Natural killer cell (primary cell): Measurements from ENCODE around the gene HS6ST2. TPM values are rescaled to one million over a fixed set of nuclear protein-coding genes. Genes with fewer than 3 reads are reported as not detected.

Experiments used
- ATAC-seq, 3 donors: fragments of 150-1000 bp in 2 of 3; fragments of 200-7000 bp in 1 of 3; cut with Tn5 transposase; 1 replicate in 1 of 3; 2 replicates in 2 of 3; pipeline ENCODE4 v1.10.0; 2021; ENCODE audit warnings: mild to moderate bottlenecking in 2 of 3, moderate library complexity in 2 of 3
- DNase-seq, 2 donors: peaks; one replicate each; pipeline versions ENCODE4 v3.0.0 to v3.0.0-alpha.2; 2013 to 2021; ENCODE audit warnings: mixed read lengths in 1 of 2
- H3K27ac ChIP-seq: one replicate; pipeline ENCODE4 v1.5.1; 2013; ENCODE audit warnings: mild to moderate bottlenecking, low read length
- H3K27me3 ChIP-seq: one replicate; pipeline ENCODE4 v1.6.1; 2013; ENCODE audit warnings: low read length; ENCODE audit not compliant: control insufficient read depth, insufficient read depth
- H3K36me3 ChIP-seq: one replicate; pipeline ENCODE4 v1.6.1; 2013; ENCODE audit warnings: low read length; ENCODE audit not compliant: control insufficient read depth, insufficient read depth
- H3K4me1 ChIP-seq: one replicate; pipeline ENCODE4 v1.6.1; 2013; ENCODE audit warnings: low read length; ENCODE audit not compliant: control insufficient read depth, insufficient read depth
- H3K4me3 ChIP-seq: one replicate; pipeline ENCODE4 v1.5.1; 2013; ENCODE audit warnings: low read length
- H3K9me3 ChIP-seq: one replicate; pipeline ENCODE4 v1.6.1; 2013; ENCODE audit warnings: low read length; ENCODE audit not compliant: control insufficient read depth, insufficient read depth
- H3K27ac Mint-ChIP-seq, 2 donors: one replicate each; pipeline ENCODE4 v1.8.0; 2022; ENCODE audit warnings: mild to moderate bottlenecking in 2 of 2, mixed read lengths in 2 of 2, moderate library complexity in 1 of 2
- H3K27me3 Mint-ChIP-seq, 2 donors: one replicate each; pipeline ENCODE4 v1.8.0; 2022; ENCODE audit warnings: low read depth in 2 of 2, mixed read lengths in 2 of 2
- H3K36me3 Mint-ChIP-seq: one replicate; pipeline ENCODE4 v1.8.0; 2022; ENCODE audit warnings: mixed read lengths
- H3K4me1 Mint-ChIP-seq, 2 donors: one replicate each; pipeline ENCODE4 v1.8.0; 2022; ENCODE audit warnings: mixed read lengths in 2 of 2
- H3K4me3 Mint-ChIP-seq: one replicate; pipeline ENCODE4 v1.8.0; 2022; ENCODE audit warnings: mild to moderate bottlenecking, moderate library complexity, mixed read lengths
- H3K9me3 Mint-ChIP-seq, 2 donors: one replicate each; pipeline ENCODE4 v1.8.0; 2022; ENCODE audit warnings: mixed read lengths in 2 of 2
- CTCF ChIP-seq: fragments of 200-600 bp; IDR thresholded peaks from one replicate; pipeline ENCODE4 v1.8.0; 2022; ENCODE audit warnings: antibody characterized with exemption
- WGBS: methylation state at CpG from one replicate; pipeline ENCODE4 v1.1.7; 2013; ENCODE audit warnings: missing lambda C conversion rate; ENCODE audit not compliant: insufficient coverage; 5-methylcytosine and 5-hydroxymethylcytosine counted together
- intact Hi-C: fragments of 100-400 bp; cut with micrococcal nuclease; formaldehyde crosslinking; loops from one replicate; pipeline ENCODE4 v1.14.2; 2022
- total RNA-seq, 4 donors: library from RNA; stranded (reverse); fragments of 120-200 nt in 1 of 4; gene quantifications; one replicate each; pipeline versions ENCODE4 v1.2.3 to v1.2.4, GENCODE V29; 2013 to 2022

HS6ST2 gene
- total RNA-seq, 3 donors from 2014 or later (not counting 1 experiment from before 2014, with no cell fraction given) = not detected

DNA sequence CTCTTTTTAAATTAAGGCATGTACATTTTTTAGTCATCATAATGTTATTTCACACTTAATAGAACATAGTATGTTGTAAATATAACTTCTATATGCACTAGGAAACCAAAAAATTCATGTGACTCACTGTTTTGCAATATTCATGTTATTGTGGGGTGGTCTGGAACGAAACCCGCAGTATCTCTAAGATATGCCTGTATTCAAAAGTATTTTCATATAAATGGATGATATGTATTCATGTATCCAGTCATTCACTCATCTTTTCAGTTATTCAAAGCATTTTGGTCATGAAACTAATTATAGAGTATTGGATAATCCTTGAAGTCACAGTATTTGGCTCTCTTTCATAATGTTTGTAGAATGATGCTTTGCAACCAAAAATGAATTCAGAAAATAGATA lies 168.1 kb downstream of the HS6ST2 start:
- WGBS = no CpG with 5 or more reads among the region's 2 CpGs
- no peak overlapping the region for H3K4me3 ChIP-seq
- Mint-ChIP-seq H3K27ac (no peak overlapping the region), H3K4me3 (no peak overlapping the region), H3K9me3 (no peaks in the 10 kb centered on the region), H3K36me3 (no peaks in the 10 kb centered on the region), H3K4me1 (no peaks in the 10 kb centered on the region), H3K27me3 (peaks cover 3 to 21% of the 10 kb centered on the region in 2 donors)
- no peaks in the 10 kb centered on the region for H3K4me1 ChIP-seq
- ATAC-seq = no peak
- no peaks in the 10 kb centered on the region for H3K27me3 ChIP-seq
- intact Hi-C loops = no loop called here
- DNase-seq = no peak
- no peak for TF ChIP-seq CTCF
- H3K36me3 ChIP-seq = no peaks in the 10 kb centered on the region
- no peaks in the 10 kb centered on the region for H3K9me3 ChIP-seq
- H3K27ac ChIP-seq = no peak overlapping the region

GRCh38 chrX:132786217-132786616 lies 172.2 kb downstream of the HS6ST2 start:
- no peak for ATAC-seq
- Mint-ChIP-seq H3K36me3 (no peaks in the 10 kb centered on the region), H3K27ac (no peak overlapping the region), H3K27me3 (peaks cover 3 to 21% of the 10 kb centered on the region in 2 donors), H3K4me3 (no peak overlapping the region), H3K9me3 (no peaks in the 10 kb centered on the region), H3K4me1 (no peaks in the 10 kb centered on the region)
- no peak for TF ChIP-seq CTCF
- DNase-seq = no peak
- H3K36me3 ChIP-seq = no peaks in the 10 kb centered on the region
- no peak overlapping the region for H3K27ac ChIP-seq
- WGBS = 86% methylated on average over 1 of the region's 1 CpG
- no peaks in the 10 kb centered on the region for H3K4me1 ChIP-seq
- H3K9me3 ChIP-seq = no peaks in the 10 kb centered on the region
- intact Hi-C loops = no loop called here
- H3K27me3 ChIP-seq = no peaks in the 10 kb centered on the region
- no peak overlapping the region for H3K4me3 ChIP-seq

GRCh38 chrX:132778917-132779316 lies 179.5 kb downstream of the HS6ST2 start:
- Histone ChIP-seq H3K27ac (no peak overlapping the region), H3K36me3 (no peaks in the 10 kb centered on the region), H3K4me3 (no peak overlapping the region), H3K27me3 (no peaks in the 10 kb centered on the region), H3K4me1 (no peaks in the 10 kb centered on the region), H3K9me3 (no peaks in the 10 kb centered on the region)
- H3K27me3 Mint-ChIP-seq = peaks cover 0 to 15% of the 10 kb centered on the region in 2 donors
- DNase-seq = no peak
- H3K4me1 Mint-ChIP-seq = peaks cover 0 to 5% of the 10 kb centered on the region in 2 donors
- no peak for TF ChIP-seq CTCF
- H3K4me3 Mint-ChIP-seq = no peak overlapping the region
- ATAC-seq = no peak
- no peak overlapping the region for H3K27ac Mint-ChIP-seq
- H3K9me3 Mint-ChIP-seq = no peaks in the 10 kb centered on the region
- intact Hi-C loops = no loop called here
- no peaks in the 10 kb centered on the region for H3K36me3 Mint-ChIP-seq

GRCh38 chrX:132776486-132777210 lies 181.8 kb downstream of the HS6ST2 start:
- no peak overlapping the region for H3K27ac Mint-ChIP-seq
- H3K4me3 ChIP-seq = no peak overlapping the region
- WGBS = 74% methylated on average over 4 of the region's 6 CpGs
- intact Hi-C loops = no loop called here
- H3K27ac ChIP-seq = no peak overlapping the region
- ATAC-seq (peak in 2 of 3 donors; percentile 31 to 34), DNase-seq (no peak)
- no peaks in the 10 kb centered on the region for H3K9me3 Mint-ChIP-seq
- H3K4me3 Mint-ChIP-seq = no peak overlapping the region
- H3K36me3 ChIP-seq = no peaks in the 10 kb centered on the region
- no peaks in the 10 kb centered on the region for H3K9me3 ChIP-seq
- peaks cover 0 to 5% of the 10 kb centered on the region in 2 donors for H3K4me1 Mint-ChIP-seq
- H3K36me3 Mint-ChIP-seq = no peaks in the 10 kb centered on the region
- TF ChIP-seq CTCF = no peak
- H3K27me3 ChIP-seq = no peaks in the 10 kb centered on the region
- peaks cover 0 to 22% of the 10 kb centered on the region in 2 donors for H3K27me3 Mint-ChIP-seq
- no peaks in the 10 kb centered on the region for H3K4me1 ChIP-seq
